ENCODE measurements around the gene DNAH9. TPM values are rescaled to one million over a fixed set of nuclear protein-coding genes. Genes with fewer than 3 reads are reported as not detected.

Gene DNAH9
- total RNA-seq, 1 donor from 2014 or later: under 0.01 TPM

- DNase-seq (ENCODE audit: low read depth): no peak
- no peak overlapping the region for H3K4me3 ChIP-seq (ENCODE audit: low read depth, low read length)
- no peaks in the 10 kb centered on the region for H3K27me3 ChIP-seq (ENCODE audit: control insufficient read depth, insufficient read depth, low read length)
- TF ChIP-seq CTCF (IDR thresholded peaks at IDR 0.05; ENCODE audit: insufficient read depth, low read length, severe bottlenecking): no peak
- H3K36me3 ChIP-seq (ENCODE audit: control insufficient read depth, insufficient read depth, low read length): no peaks in the 10 kb centered on the region
- FAIRE-seq: no peak
Measured at GRCh38 chr17:11739351-11739750, 141.1 kb downstream of the DNAH9 start.

GRCh38 chr17:11739848-11740247 lies 141.6 kb downstream of the DNAH9 start:
- Histone ChIP-seq H3K4me3 (ENCODE audit: low read depth, low read length) (no peak overlapping the region), H3K27me3 (ENCODE audit: control insufficient read depth, insufficient read depth, low read length) (no peaks in the 10 kb centered on the region), H3K36me3 (ENCODE audit: control insufficient read depth, insufficient read depth, low read length) (no peaks in the 10 kb centered on the region)
- FAIRE-seq (no peak), DNase-seq (ENCODE audit: low read depth) (no peak)
- no peak for TF ChIP-seq CTCF (IDR thresholded peaks at IDR 0.05; ENCODE audit: insufficient read depth, low read length, severe bottlenecking)

- Histone ChIP-seq H3K27me3 (ENCODE audit: control insufficient read depth, insufficient read depth, low read length) (no peaks in the 10 kb centered on the region), H3K36me3 (ENCODE audit: control insufficient read depth, insufficient read depth, low read length) (no peaks in the 10 kb centered on the region), H3K4me3 (ENCODE audit: low read depth, low read length) (no peak overlapping the region)
- DNase-seq (ENCODE audit: low read depth) (no peak), FAIRE-seq (no peak)
- TF ChIP-seq CTCF (IDR thresholded peaks at IDR 0.05; ENCODE audit: insufficient read depth, low read length, severe bottlenecking): no peak
Measured at GRCh38 chr17:11742886-11743285, 144.6 kb downstream of the DNAH9 start.

GRCh38 chr17:11744696-11745095 lies 146.4 kb downstream of the DNAH9 start:
- Histone ChIP-seq H3K27me3 (ENCODE audit: control insufficient read depth, insufficient read depth, low read length) (no peaks in the 10 kb centered on the region), H3K36me3 (ENCODE audit: control insufficient read depth, insufficient read depth, low read length) (no peaks in the 10 kb centered on the region), H3K4me3 (ENCODE audit: low read depth, low read length) (no peak overlapping the region)
- no peak for TF ChIP-seq CTCF (IDR thresholded peaks at IDR 0.05; ENCODE audit: insufficient read depth, low read length, severe bottlenecking)
- no peak for FAIRE-seq
- no peak for DNase-seq (ENCODE audit: low read depth)

GRCh38 chr17:11747441-11747840 lies 149.2 kb downstream of the DNAH9 start:
- DNase-seq (ENCODE audit: low read depth): no peak
- no peaks in the 10 kb centered on the region for H3K27me3 ChIP-seq (ENCODE audit: control insufficient read depth, insufficient read depth, low read length)
- no peak overlapping the region for H3K4me3 ChIP-seq (ENCODE audit: low read depth, low read length)
- no peak for FAIRE-seq
- TF ChIP-seq CTCF (IDR thresholded peaks at IDR 0.05; ENCODE audit: insufficient read depth, low read length, severe bottlenecking): no peak
- no peaks in the 10 kb centered on the region for H3K36me3 ChIP-seq (ENCODE audit: control insufficient read depth, insufficient read depth, low read length)

- no peaks in the 10 kb centered on the region for H3K27me3 ChIP-seq (ENCODE audit: control insufficient read depth, insufficient read depth, low read length)
- no peak overlapping the region for H3K4me3 ChIP-seq (ENCODE audit: low read depth, low read length)
- H3K36me3 ChIP-seq (ENCODE audit: control insufficient read depth, insufficient read depth, low read length): no peaks in the 10 kb centered on the region
- no peak for TF ChIP-seq CTCF (IDR thresholded peaks at IDR 0.05; ENCODE audit: insufficient read depth, low read length, severe bottlenecking)
- FAIRE-seq: no peak
- DNase-seq (ENCODE audit: low read depth): no peak
Measured at GRCh38 chr17:11757815-11758214, 159.5 kb downstream of the DNAH9 start.

Data from bronchial epithelial cell (primary cell).